T-helper 17 cell (primary cell): ENCODE measurements around the gene CAMK1D. TPM values are rescaled to one million over a fixed set of nuclear protein-coding genes. Genes with fewer than 3 reads are reported as not detected.

Experiments
- ATAC-seq: fragments of 150-1000 bp; cut with Tn5 transposase; 2 replicates; pipeline ENCODE4 v1.10.0; 2021; ENCODE audit warnings: mild to moderate bottlenecking, moderate library complexity
- DNase-seq, 3 donors: peaks; one replicate each; pipeline versions ENCODE4 v3.0.0 to v3.0.0-alpha.2; 2020 to 2021
- H3K9me3 ChIP-seq: one replicate; pipeline ENCODE4 v1.7.0; 2013; ENCODE audit warnings: low read length, mild to moderate bottlenecking; ENCODE audit not compliant: control insufficient read depth, poor library complexity, severe bottlenecking
- H3K27ac Mint-ChIP-seq: one replicate; pipeline ENCODE4 v1.8.0; 2022; ENCODE audit warnings: mild to moderate bottlenecking, moderate library complexity, mixed read lengths
- H3K27me3 Mint-ChIP-seq: one replicate; pipeline ENCODE4 v1.8.0; 2022; ENCODE audit warnings: mixed read lengths
- H3K36me3 Mint-ChIP-seq: one replicate; pipeline ENCODE4 v1.8.0; 2022; ENCODE audit warnings: low read depth, mixed read lengths
- H3K4me1 Mint-ChIP-seq: one replicate; pipeline ENCODE4 v1.8.0; 2022; ENCODE audit warnings: mild to moderate bottlenecking, mixed read lengths
- H3K4me3 Mint-ChIP-seq: one replicate; pipeline ENCODE4 v1.8.0; 2022; ENCODE audit warnings: mild to moderate bottlenecking, moderate library complexity, mixed read lengths
- total RNA-seq, 4 donors: library from RNA in 2 of 4; stranded (reverse) in 2 of 4; gene quantifications; one replicate each; pipeline ENCODE4 v1.2.3 and lab custom pipeline; 2022 to 2026

The CAMK1D gene
- total RNA-seq, 2 donors from 2014 or later = 31.1 to 47.3 TPM

DNA sequence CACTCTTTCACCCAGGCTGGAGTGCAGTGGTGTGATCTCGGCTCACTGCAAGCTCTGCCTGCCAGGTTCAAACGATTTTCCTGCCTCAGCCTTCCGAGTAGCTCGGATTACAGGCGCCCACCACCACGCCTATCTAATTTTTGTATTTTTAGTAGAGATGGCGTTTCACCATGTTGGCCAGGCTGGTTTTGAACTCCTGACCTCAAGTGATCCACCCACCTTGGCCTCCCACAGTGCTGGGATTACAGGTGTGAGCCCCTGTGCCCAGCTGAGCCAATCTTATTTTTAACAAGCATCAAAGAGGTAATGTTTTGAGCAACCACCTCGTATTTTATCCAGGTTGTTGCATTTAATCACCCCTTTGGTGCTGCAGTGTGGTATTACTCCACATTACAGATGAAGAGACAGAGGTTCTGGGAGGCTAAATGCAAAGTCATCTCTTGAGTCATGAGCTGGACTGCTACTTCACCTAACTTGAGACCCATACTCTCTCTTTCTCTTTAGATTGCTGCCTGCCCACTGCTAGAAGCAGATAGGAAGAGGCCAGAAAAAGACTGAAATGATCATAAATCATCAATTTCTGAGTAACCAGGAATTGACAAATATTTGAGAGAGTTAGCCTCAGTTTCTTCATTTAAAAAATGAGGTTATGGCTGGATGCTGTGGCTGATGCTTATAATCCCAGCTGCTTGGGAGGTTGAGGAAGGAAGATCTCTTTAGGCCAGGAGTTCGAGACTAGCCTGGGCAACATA lies 116.2 kb downstream of the CAMK1D start:
- DNase-seq (no peak), ATAC-seq (no peak)
- H3K9me3 ChIP-seq = no peaks in the 10 kb centered on the region
- Mint-ChIP-seq H3K4me1 (peaks cover 10% of the 10 kb centered on the region), H3K27me3 (no peaks in the 10 kb centered on the region), H3K4me3 (no peak overlapping the region), H3K36me3 (no peaks in the 10 kb centered on the region), H3K27ac (peak overlapping the region; percentile 53)

DNA sequence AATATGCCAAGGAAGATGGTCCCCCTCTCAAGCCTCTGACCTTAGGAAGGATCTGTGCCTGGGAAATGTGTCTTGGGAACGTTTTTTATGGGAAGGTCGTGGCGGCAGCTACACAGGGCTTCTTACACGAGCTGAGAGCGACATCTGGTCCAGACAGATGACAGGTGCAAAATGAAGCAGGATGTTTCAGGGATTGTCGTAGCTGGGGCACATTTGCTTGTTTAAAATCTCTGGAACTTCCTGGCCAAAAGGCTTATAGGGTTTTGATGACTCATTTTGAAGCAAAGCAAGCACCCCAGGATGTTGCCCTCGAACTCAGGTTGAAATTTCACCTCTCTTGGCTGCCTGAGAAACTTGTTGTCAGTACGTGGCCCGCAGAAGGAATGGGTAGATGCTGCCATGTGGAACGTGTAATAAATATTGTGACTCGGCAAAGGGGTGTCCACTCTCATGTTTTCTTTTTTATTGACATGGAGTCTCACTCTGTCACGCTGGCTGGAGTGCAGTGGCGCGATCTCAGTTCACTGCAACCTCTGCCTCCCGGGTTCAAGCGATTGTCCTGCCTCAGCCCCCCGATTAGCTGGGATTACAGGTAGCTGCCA lies 117.5 kb downstream of the CAMK1D start:
- Mint-ChIP-seq H3K36me3 (no peaks in the 10 kb centered on the region), H3K27ac (no peak overlapping the region)
- no peak for DNase-seq

DNA sequence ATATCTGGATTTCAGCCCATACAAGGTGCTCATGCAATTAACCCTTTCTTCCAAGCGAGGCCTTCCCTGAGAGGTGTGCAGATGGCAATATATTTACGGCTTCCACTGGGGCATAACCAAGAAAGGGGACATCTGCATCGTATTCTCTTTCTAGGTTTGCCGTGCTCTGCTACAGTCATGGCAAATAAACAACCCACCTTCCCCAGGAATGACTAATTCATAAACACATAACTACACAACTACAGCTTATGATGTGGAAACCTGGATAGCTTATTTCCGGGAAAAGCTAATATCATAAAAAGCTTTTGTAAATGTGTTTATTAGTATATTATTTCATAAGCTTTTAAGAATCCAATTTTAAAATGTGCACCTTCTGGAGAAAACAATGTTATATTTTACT lies 120.0 kb downstream of the CAMK1D start:
- no peak for DNase-seq
- Mint-ChIP-seq H3K27ac (no peak overlapping the region), H3K27me3 (no peaks in the 10 kb centered on the region)

More for the DNA sequence above, 117.5 kb downstream of the CAMK1D start:
- ATAC-seq = no peak
- Mint-ChIP-seq H3K4me1 (peaks cover 12% of the 10 kb centered on the region), H3K4me3 (no peak overlapping the region), H3K27me3 (no peaks in the 10 kb centered on the region)
- no peaks in the 10 kb centered on the region for H3K9me3 ChIP-seq

DNA sequence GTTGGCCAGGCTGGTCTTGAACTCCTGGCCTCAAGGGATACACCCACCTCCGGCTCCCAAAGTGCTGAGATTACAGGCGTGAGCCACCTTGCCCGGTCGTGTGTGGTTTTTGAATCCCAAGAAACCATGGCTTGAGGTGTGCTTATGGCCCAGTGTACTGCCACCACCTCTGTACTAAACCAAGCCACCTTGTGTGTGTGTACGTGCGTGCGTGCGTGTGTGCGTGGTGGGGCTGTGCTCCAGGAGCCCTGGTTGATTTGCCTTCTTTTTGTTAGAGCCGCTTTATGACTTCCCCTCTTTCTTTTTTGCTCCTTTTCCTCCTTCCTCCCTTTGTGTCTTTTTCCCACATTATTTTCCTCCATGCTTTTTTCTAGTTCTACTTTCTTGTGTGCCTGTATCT lies 121.4 kb downstream of the CAMK1D start:
- H3K9me3 ChIP-seq = no peaks in the 10 kb centered on the region
- H3K4me1 Mint-ChIP-seq = peaks cover 34% of the 10 kb centered on the region
- ATAC-seq (no peak), DNase-seq (no peak)
- peak overlapping the region; percentile 53 for H3K4me3 Mint-ChIP-seq
- H3K27ac Mint-ChIP-seq = no peak overlapping the region
- peaks cover 2% of the 10 kb centered on the region for H3K36me3 Mint-ChIP-seq
- no peaks in the 10 kb centered on the region for H3K27me3 Mint-ChIP-seq

More for the DNA sequence above, 120.0 kb downstream of the CAMK1D start:
- Mint-ChIP-seq H3K4me1 (peaks cover 26% of the 10 kb centered on the region), H3K4me3 (no peak overlapping the region), H3K36me3 (peaks cover 2% of the 10 kb centered on the region)
- no peak for ATAC-seq
- no peaks in the 10 kb centered on the region for H3K9me3 ChIP-seq

DNA sequence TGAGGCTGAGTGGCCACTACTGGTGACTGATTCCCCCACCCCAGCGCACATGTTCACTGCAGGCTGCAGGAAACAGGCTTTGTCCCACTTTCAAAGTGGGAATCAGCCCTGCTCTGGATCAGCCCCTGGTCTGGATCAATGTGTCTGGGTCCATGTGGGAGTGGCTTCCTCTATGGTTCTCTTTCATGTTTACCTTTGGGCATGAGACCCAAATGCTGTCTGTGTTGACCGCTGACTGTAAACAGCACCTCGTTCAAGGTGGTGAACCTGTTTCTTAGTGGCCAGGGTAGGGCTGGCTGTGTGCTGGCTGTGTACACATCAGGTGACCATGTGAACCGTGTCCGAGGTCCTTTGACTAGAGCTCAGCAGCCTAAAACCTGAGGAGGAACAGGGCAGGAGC lies 121.8 kb downstream of the CAMK1D start:
- H3K27me3 Mint-ChIP-seq = no peaks in the 10 kb centered on the region
- no peak overlapping the region for H3K27ac Mint-ChIP-seq
- peak overlapping the region; percentile 53 for H3K4me3 Mint-ChIP-seq
- H3K9me3 ChIP-seq = no peaks in the 10 kb centered on the region
- peaks cover 34% of the 10 kb centered on the region for H3K4me1 Mint-ChIP-seq
- no peak for DNase-seq
- no peak for ATAC-seq
- H3K36me3 Mint-ChIP-seq = peaks cover 2% of the 10 kb centered on the region

DNA sequence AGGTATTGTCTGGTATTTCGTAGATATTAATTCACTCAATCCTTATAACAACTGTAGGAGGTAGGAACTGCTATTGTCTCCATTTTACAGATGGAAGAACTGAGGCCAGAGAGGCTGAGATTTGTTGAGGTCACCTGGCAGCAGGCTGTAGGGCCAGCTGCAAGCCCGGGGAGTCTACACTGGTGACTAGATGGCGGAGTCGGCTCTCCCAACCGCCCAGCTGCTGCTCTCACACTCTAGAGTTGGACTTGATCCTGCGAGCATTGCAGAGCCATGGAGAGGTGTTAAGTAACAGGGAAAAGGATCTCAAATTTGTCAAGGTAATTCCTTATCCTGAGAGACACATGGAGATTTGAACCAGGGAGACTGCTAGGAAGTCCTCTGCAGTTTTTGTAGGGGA lies 124.1 kb downstream of the CAMK1D start:
- Mint-ChIP-seq H3K4me3 (no peak overlapping the region), H3K27ac (peak overlapping the region; percentile 32), H3K36me3 (peaks cover 2% of the 10 kb centered on the region), H3K27me3 (no peaks in the 10 kb centered on the region), H3K4me1 (peaks cover 32% of the 10 kb centered on the region)
- DNase-seq = no peak
- ATAC-seq = no peak
- H3K9me3 ChIP-seq = no peaks in the 10 kb centered on the region

DNA sequence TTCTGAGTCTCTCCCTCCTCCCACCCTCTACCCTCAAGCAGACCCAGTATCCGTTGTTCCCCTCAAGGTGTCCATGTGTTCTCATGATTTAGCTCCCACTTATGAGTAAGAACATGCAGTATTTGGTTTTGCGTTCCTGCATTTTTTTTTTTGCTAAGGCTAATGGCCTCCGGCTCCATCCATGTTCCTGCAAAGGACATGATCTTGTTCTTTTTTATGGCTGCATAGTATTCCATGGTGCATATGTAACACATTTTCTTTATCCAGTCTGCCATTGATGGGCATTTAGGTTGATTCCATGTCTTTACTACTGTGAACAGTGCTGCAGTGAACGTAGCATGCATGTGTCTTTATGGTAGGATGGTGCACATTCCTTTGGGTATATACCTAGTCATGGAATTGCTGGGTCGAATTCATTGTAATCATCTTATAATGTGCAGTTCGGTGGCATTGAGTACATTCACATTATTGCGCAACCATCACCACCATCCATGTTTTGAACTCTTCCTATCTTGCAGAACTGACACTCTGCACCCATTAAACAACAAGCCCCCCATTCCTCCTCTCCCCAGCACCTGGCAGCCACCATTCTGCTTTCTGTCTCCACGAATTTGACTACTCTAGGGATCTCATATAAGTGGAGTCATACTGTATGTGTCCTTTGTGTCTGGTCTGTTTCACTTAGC lies 125.5 kb downstream of the CAMK1D start:
- peaks cover 34% of the 10 kb centered on the region for H3K4me1 Mint-ChIP-seq
- no peaks in the 10 kb centered on the region for H3K9me3 ChIP-seq
- no peaks in the 10 kb centered on the region for H3K27me3 Mint-ChIP-seq
- H3K27ac Mint-ChIP-seq = no peak overlapping the region
- no peak for ATAC-seq
- no peak overlapping the region for H3K4me3 Mint-ChIP-seq
- H3K36me3 Mint-ChIP-seq = peaks cover 2% of the 10 kb centered on the region
- DNase-seq = no peak

DNA sequence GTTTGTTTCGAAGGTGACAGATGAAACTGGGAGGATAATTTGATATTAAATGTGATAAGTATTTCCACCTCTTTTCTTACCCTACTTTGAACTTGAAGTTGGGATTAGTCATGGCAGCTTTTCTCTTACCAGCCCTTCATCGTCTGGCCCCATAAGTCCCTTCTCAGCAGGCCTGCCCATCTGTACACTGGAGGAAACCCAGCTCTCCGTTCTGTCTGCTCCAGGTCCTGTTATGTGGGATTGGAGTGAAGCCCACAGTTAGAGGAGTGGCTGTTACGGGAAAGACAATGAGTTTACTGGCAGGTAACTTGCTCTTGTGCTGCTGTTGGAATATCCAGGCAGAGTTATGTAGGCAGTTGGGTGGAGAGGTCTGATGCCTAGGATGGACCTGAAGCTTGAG lies 127.3 kb downstream of the CAMK1D start:
- H3K27me3 Mint-ChIP-seq = no peaks in the 10 kb centered on the region
- no peak for ATAC-seq
- DNase-seq = no peak
- no peaks in the 10 kb centered on the region for H3K9me3 ChIP-seq
- H3K4me1 Mint-ChIP-seq = peaks cover 29% of the 10 kb centered on the region
- H3K27ac Mint-ChIP-seq = peak overlapping the region; percentile 39
- H3K36me3 Mint-ChIP-seq = peaks cover 2% of the 10 kb centered on the region
- no peak overlapping the region for H3K4me3 Mint-ChIP-seq

DNA sequence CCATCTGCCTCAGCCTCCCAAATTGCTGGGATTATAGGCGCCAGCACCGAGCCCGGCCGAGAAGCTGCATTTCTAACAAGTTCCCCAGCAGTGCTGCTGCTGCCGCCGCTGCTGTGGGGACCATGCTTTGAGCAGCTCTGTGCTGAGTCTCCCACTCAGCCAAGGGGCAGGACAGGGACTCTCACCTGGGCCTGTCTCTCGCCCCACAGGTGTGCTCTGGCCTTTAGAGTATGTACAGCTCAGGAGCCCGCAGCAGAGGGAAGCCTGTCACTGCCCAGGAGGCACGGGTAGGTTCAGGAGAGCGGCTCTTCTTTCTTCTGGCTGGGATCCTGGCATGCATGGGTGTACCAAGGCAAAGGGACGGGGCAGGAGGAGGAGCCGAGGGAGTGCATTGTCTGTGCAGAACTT lies 130.1 kb downstream of the CAMK1D start:
- H3K9me3 ChIP-seq = no peaks in the 10 kb centered on the region
- Mint-ChIP-seq H3K36me3 (no peaks in the 10 kb centered on the region), H3K4me3 (no peak overlapping the region), H3K4me1 (peaks cover 22% of the 10 kb centered on the region), H3K27ac (no peak overlapping the region), H3K27me3 (no peaks in the 10 kb centered on the region)
- ATAC-seq = no peak
- DNase-seq = no peak

DNA sequence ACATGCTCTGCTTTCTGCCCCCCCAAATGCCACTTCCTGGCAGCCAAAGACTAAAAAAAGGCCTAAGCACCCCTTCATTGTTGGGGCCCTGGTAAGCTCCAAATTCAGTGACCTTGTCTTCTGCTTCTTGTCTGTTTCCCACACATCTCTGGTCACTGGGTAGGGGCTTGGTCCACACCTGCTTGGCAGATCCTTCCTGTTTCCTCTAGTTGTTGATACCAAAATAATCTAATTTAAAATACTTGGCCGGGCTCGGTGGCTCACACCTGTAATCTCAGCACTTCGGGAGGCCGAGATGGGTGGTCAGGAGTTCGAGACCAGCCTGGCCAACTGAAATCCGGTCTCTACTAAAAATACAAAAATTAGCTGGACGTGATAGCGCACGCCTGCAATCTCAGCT lies 130.6 kb downstream of the CAMK1D start:
- ATAC-seq = no peak
- H3K27ac Mint-ChIP-seq = no peak overlapping the region
- H3K4me3 Mint-ChIP-seq = no peak overlapping the region

DNA sequence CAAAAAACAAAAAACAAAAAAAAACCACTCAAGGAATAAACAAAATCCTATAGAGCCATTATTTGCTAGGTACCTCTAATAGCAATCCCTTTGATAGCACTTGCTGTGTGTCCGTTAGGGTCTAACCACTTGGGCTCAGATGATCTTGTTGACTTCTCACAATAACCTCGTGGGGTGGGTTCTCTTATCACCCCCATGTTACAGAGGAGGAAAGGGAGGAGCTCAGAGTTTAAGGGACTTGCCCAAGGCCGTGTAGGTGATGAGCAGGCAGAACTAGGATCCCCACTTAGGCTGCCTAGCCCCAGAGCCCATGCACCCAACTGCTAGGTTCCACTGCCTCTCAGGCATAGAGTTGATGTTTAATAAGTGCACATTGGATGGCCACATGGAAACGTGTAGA lies 131.1 kb downstream of the CAMK1D start:
- no peak overlapping the region for H3K27ac Mint-ChIP-seq
- no peaks in the 10 kb centered on the region for H3K9me3 ChIP-seq
- no peak for ATAC-seq
- H3K27me3 Mint-ChIP-seq = no peaks in the 10 kb centered on the region
- H3K4me3 Mint-ChIP-seq = no peak overlapping the region
- H3K4me1 Mint-ChIP-seq = peaks cover 24% of the 10 kb centered on the region
- no peaks in the 10 kb centered on the region for H3K36me3 Mint-ChIP-seq
- no peak for DNase-seq

More for the DNA sequence above, 130.6 kb downstream of the CAMK1D start:
- H3K4me1 Mint-ChIP-seq = peaks cover 24% of the 10 kb centered on the region
- no peak for DNase-seq
- no peaks in the 10 kb centered on the region for H3K36me3 Mint-ChIP-seq
- no peaks in the 10 kb centered on the region for H3K27me3 Mint-ChIP-seq
- H3K9me3 ChIP-seq = no peaks in the 10 kb centered on the region

DNA sequence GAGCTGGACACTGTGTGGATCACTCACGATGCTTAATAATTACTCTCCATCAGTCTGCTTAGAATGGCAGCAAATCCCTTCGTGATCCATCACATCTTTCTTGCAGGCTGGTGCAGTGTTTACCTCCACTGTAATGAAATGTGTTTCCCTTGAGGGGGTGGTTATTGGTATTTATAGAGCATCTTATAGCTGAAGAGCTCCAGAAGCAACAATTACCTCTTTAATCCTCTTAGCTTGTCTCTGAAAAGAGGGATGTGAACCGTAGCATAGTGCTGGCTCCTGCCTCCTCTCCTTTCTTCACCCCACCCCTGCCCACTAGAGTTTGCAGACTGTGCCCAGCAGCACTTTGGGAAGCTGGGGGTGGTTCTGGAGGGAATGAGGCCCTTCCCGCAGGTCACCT lies 132.6 kb downstream of the CAMK1D start:
- H3K4me1 Mint-ChIP-seq = peaks cover 23% of the 10 kb centered on the region
- ATAC-seq = no peak

DNA sequence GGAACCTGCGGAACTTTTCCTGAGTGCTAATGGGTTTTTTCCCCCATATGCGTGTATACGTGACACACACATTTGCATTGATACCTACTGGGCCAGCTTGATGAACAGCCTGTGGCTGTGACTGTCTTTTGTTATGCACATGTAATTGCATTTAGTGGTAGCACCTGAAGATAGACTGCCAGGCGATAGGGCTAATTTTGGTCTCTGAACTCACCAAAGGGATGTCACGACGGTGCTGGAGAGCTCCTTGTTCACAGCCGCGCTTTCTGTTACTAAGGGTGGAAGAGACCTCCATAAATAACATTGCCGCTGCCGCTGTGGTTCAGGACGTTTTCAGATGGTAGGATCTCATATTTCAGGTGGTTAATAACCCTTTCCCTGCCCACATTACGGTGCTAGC lies 133.2 kb downstream of the CAMK1D start:
- DNase-seq (no peak), ATAC-seq (no peak)
- Mint-ChIP-seq H3K27me3 (no peaks in the 10 kb centered on the region), H3K36me3 (no peaks in the 10 kb centered on the region), H3K27ac (no peak overlapping the region), H3K4me1 (peaks cover 22% of the 10 kb centered on the region), H3K4me3 (no peak overlapping the region)
- no peaks in the 10 kb centered on the region for H3K9me3 ChIP-seq

More for the DNA sequence above, 132.6 kb downstream of the CAMK1D start:
- DNase-seq = no peak
- no peak overlapping the region for H3K27ac Mint-ChIP-seq
- H3K27me3 Mint-ChIP-seq = no peaks in the 10 kb centered on the region
- no peak overlapping the region for H3K4me3 Mint-ChIP-seq
- H3K9me3 ChIP-seq = no peaks in the 10 kb centered on the region
- H3K36me3 Mint-ChIP-seq = no peaks in the 10 kb centered on the region
